B cell (primary cell): ENCODE data around the gene NOG.

Experiments
- EZH2 ChIP-seq: IDR thresholded peaks from 2 replicates; pipeline ENCODE4 v1.6.1; 2012; ENCODE audit warnings: borderline replicate concordance, low read depth, mild to moderate bottlenecking, moderate library complexity, low read length; ENCODE audit not compliant: insufficient read depth, poor library complexity, severe bottlenecking
- TF ChIP-seq, protein P1 (sequence below): fragments of 200-600 bp; IDR thresholded peaks from one replicate; pipeline ENCODE4 v1.8.0; 2022; ENCODE audit warnings: antibody characterized with exemption, mild to moderate bottlenecking

DNA sequence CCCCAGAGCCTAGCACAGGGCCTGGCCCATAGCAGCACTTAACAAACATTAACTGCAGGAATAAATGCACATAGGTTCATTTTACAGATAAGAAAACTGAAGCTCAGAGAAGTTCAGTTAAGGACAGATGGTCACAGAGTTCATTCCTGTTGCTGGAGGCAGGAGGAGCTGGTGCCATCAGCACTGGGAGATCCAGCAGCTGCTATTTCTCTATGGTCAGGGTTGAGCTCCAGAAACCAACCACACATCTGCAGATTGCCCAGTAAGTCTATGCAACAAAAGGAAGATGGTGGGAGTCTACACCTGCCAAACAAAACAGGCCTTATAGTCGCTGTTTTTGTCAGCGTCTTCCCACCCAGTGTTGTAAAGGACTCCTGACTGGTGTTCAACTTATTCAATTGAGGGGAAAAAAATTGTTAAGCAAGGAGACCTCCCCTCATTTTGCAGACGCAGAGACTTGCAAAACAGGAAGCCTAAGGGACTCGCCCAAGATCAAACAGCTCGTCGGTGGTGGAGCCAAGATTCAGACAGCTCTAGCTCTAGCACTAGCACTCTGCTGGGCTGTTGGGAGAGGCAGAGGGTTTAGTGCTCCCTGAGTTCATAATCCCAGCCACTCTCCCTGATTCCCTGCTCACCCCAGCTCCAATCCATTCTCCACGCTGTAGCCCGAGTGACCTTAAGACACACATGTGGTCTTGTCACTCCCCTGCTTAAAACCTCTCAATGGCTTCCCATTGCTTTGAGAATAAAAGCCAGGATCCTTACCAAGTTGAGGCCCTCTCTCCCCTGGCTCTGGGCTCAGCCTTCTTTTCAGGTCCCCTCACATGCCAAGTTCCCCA lies 9.0 kb downstream of the NOG start:
- TF ChIP-seq, protein P1, sequence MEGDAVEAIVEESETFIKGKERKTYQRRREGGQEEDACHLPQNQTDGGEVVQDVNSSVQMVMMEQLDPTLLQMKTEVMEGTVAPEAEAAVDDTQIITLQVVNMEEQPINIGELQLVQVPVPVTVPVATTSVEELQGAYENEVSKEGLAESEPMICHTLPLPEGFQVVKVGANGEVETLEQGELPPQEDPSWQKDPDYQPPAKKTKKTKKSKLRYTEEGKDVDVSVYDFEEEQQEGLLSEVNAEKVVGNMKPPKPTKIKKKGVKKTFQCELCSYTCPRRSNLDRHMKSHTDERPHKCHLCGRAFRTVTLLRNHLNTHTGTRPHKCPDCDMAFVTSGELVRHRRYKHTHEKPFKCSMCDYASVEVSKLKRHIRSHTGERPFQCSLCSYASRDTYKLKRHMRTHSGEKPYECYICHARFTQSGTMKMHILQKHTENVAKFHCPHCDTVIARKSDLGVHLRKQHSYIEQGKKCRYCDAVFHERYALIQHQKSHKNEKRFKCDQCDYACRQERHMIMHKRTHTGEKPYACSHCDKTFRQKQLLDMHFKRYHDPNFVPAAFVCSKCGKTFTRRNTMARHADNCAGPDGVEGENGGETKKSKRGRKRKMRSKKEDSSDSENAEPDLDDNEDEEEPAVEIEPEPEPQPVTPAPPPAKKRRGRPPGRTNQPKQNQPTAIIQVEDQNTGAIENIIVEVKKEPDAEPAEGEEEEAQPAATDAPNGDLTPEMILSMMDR: no peak
- TF ChIP-seq EZH2: no peak
